Caco-2 (cell line): ENCODE data around the gene NR1D1. TPM values are rescaled to one million over a fixed set of nuclear protein-coding genes. Genes with fewer than 3 reads are reported as not detected.
"Not testable (repeated sequence)": the region's sequence is repeated elsewhere in the genome, so short reads cannot be mapped to it uniquely, and the experiment has no call there.

Experiments used
- Bru-seq: library from RNA; stranded (reverse); fragments of 400-500 nt; gene quantifications from one replicate; lab custom pipeline; 2021; lab: Mats Ljungman, UMichigan
- BruChase-seq, 2 experiments: library from RNA; stranded (reverse); fragments of 400-500 nt; gene quantifications; one replicate each; lab custom pipeline; 2021; lab: Mats Ljungman, UMichigan
- BruUV-seq: library from RNA; stranded (reverse); fragments of 400-500 nt; replicated peaks from 2 replicates; lab custom pipeline; 2021; lab: Mats Ljungman, UMichigan
- CTCF ChIA-PET: fragments of 300-600 bp; sonication (Branson Sonifier 250); formaldehyde crosslinking; loops from one replicate; lab custom pipeline; 2022; ENCODE audit warnings: antibody characterized with exemption; lab: Charles Lee
- POLR2A ChIA-PET: fragments of 300-600 bp; sonication (Branson Sonifier 250); formaldehyde crosslinking; loops from one replicate; lab custom pipeline; 2022; ENCODE audit warnings: antibody characterized with exemption; lab: Charles Lee
- DNase-seq, 2 experiments: peaks; one replicate each; pipeline versions ENCODE4 v3.0.0 to v3.0.0-alpha.2; 2020 to 2022
- H3K27me3 ChIP-seq: replicated peaks from 2 replicates; pipeline ENCODE4 v1.6.0; 2011; ENCODE audit warnings: low read length; ENCODE audit not compliant: control insufficient read depth, insufficient read depth
- H3K36me3 ChIP-seq: 2 replicates; pipeline ENCODE4 v1.5.1; 2011; ENCODE audit warnings: low read length; ENCODE audit not compliant: control insufficient read depth, insufficient read depth
- H3K4me1 ChIP-seq: fragments of 250-450 bp; sonication (Bioruptor Pico); 2 replicates; pipeline ENCODE4 v1.5.1; 2020; ENCODE audit warnings: mild to moderate bottlenecking
- H3K4me3 ChIP-seq: 2 replicates; pipeline ENCODE4 v1.5.1; 2011; ENCODE audit warnings: low read depth, mild to moderate bottlenecking, control low read depth, low read length
- H3K9me3 ChIP-seq: fragments of 250-450 bp; sonication (Bioruptor Pico); 2 replicates; pipeline ENCODE4 v1.5.1; 2020; ENCODE audit warnings: mild to moderate bottlenecking, moderate library complexity
- H3K27ac Mint-ChIP-seq: one replicate; pipeline ENCODE4 v1.8.0; 2022; ENCODE audit warnings: mixed read lengths; ENCODE audit not compliant: unreplicated experiment
- H3K27me3 Mint-ChIP-seq: one replicate; pipeline ENCODE4 v1.8.0; 2022; ENCODE audit warnings: mixed read lengths; ENCODE audit not compliant: insufficient read depth, unreplicated experiment
- H3K36me3 Mint-ChIP-seq: one replicate; pipeline ENCODE4 v1.8.0; 2022; ENCODE audit warnings: mild to moderate bottlenecking, mixed read lengths; ENCODE audit not compliant: insufficient read depth, unreplicated experiment
- H3K4me1 Mint-ChIP-seq: one replicate; pipeline ENCODE4 v1.8.0; 2022; ENCODE audit warnings: low read depth, mixed read lengths; ENCODE audit not compliant: unreplicated experiment
- H3K4me3 Mint-ChIP-seq: one replicate; pipeline ENCODE4 v1.8.0; 2022; ENCODE audit warnings: mild to moderate bottlenecking, moderate library complexity, mixed read lengths; ENCODE audit not compliant: unreplicated experiment
- H3K9me3 Mint-ChIP-seq: one replicate; pipeline ENCODE4 v1.8.0; 2022; ENCODE audit warnings: mixed read lengths; ENCODE audit not compliant: unreplicated experiment
- CTCF ChIP-seq, 2 experiments: fragments of 200-600 bp in 1 of 2; IDR thresholded peaks; 1 replicate in 1 of 2; 2 replicates in 1 of 2; pipeline versions ENCODE4 v1.5.1 to v1.8.0; 2011 to 2022; ENCODE audit warnings: antibody characterized with exemption in 1 of 2, control low read depth in 1 of 2, inconsistent platforms in 1 of 2, low read depth in 1 of 2, low read length in 1 of 2, mild to moderate bottlenecking in 1 of 2, moderate library complexity in 1 of 2; ENCODE audit not compliant: insufficient read depth in 1 of 2, severe bottlenecking in 1 of 2, unreplicated experiment in 1 of 2
- intact Hi-C: fragments of 100-400 bp; cut with micrococcal nuclease; formaldehyde crosslinking; loops from one replicate; pipeline ENCODE4 v1.10.0; 2022; ENCODE audit not compliant: unreplicated experiment
- long read RNA-seq: library from polyadenylated mRNA; stranded (forward); transcript quantifications from one replicate; pipeline ENCODE4 v2.0.0, GENCODE V29; 2022
- total RNA-seq: library from RNA; stranded (reverse); gene quantifications from 2 replicates; pipeline ENCODE4 v1.2.3, GENCODE V29; 2022

Gene NR1D1
- total RNA-seq, result 8.9 and 11.3 TPM in 2 replicates
- percentile 59 among the genes with signal in this experiment for Bru-seq, nascent RNA
- percentile 62 among the genes with signal in this experiment for BruChase-seq, experiment 1, labeled RNA remaining after a 2-hour chase
- percentile 62 among the genes with signal in this experiment for BruChase-seq, experiment 2, labeled RNA remaining after a 6-hour chase
- long read RNA-seq, transcript NR1D1-201 (8 exons, 2,772 nt), result major isoform, 7 of 19 reads
- long read RNA-seq, partial matches to known transcripts, result 7 of 19 reads
- long read RNA-seq, other reads (novel, unspliced or antisense), result 5 of 19 reads

GRCh38 chr17:40100419-40100668, at the start of gene NR1D1:
NR1D1 (minus strand) TSS chr17:40100589; CDS start chr17:40100094, 495 bp downstream.
- H3K27me3 Mint-ChIP-seq, result no peaks in the 10 kb centered on the region

GRCh38 chr17:40148527-40148926, 48.1 kb upstream of the NR1D1 start:
- H3K27me3 Mint-ChIP-seq, result no peaks in the 10 kb centered on the region
- peaks cover 69% of the 10 kb centered on the region for H3K36me3 Mint-ChIP-seq
- H3K27ac Mint-ChIP-seq, result no peak overlapping the region

More at GRCh38 chr17:40100419-40100668, at the start of gene NR1D1:
- peak within 1 kb of the TSS; percentile 92 for H3K27ac Mint-ChIP-seq
- BruUV-seq, result no TSS peak
- intact Hi-C loops, result no loop called here
- H3K4me1 Mint-ChIP-seq, result peaks cover 37% of the 10 kb centered on the region
- Histone ChIP-seq H3K36me3 (no peaks in the 10 kb centered on the region), H3K27me3 (no peaks in the 10 kb centered on the region), H3K4me3 (peak within 1 kb of the TSS; percentile 59), H3K9me3 (no peaks in the 10 kb centered on the region), H3K4me1 (peaks cover 44% of the 10 kb centered on the region)
- no peaks in the 10 kb centered on the region for H3K9me3 Mint-ChIP-seq
- ChIA-PET POLR2A (interaction anchor here (0.6 to 6.3 kb wide), 15 partner anchors 12 to 361 kb away, joined by 3 to 166 read pairs (median 5); partner anchors contain the start of genes CASC3, MED24, MSL1 and PSMD3), CTCF (interaction anchor here (0.6 to 2.3 kb wide), 17 partner anchors 11 to 343 kb away, joined by 3 to 136 read pairs (median 6); partner anchors contain the start of genes CASC3, MED24, MSL1 and THRA)
- H3K36me3 Mint-ChIP-seq, result peaks cover 42% of the 10 kb centered on the region
- peak within 1 kb of the TSS; percentile 94 for H3K4me3 Mint-ChIP-seq
- no peak for DNase-seq
- no peak for TF ChIP-seq CTCF (IDR thresholded peaks at IDR 0.05; ENCODE audit: insufficient read depth in 1 of 2, low read depth in 1 of 2, low read length in 1 of 2, severe bottlenecking in 1 of 2, unreplicated experiment in 1 of 2)

GRCh38 chr17:40145476-40145875, 45.1 kb upstream of the NR1D1 start:
- intact Hi-C loops, result no loop called here
- H3K36me3 ChIP-seq, result peaks cover 2% of the 10 kb centered on the region
- no peak for DNase-seq
- no peaks in the 10 kb centered on the region for H3K27me3 ChIP-seq
- H3K4me1 ChIP-seq, result peaks cover 8% of the 10 kb centered on the region; the same call in 1 of the 2 replicates
- H3K36me3 Mint-ChIP-seq, result peaks cover 79% of the 10 kb centered on the region
- H3K4me3 Mint-ChIP-seq, result no peak overlapping the region
- H3K4me1 Mint-ChIP-seq, result peaks cover 6% of the 10 kb centered on the region
- H3K27ac Mint-ChIP-seq, result no peak overlapping the region
- H3K9me3 Mint-ChIP-seq, result no peaks in the 10 kb centered on the region
- H3K27me3 Mint-ChIP-seq, result no peaks in the 10 kb centered on the region
- no peak for TF ChIP-seq CTCF (IDR thresholded peaks at IDR 0.05; ENCODE audit: insufficient read depth in 1 of 2, low read depth in 1 of 2, low read length in 1 of 2, severe bottlenecking in 1 of 2, unreplicated experiment in 1 of 2)
- BruUV-seq, result no TSS peak
- ChIA-PET CTCF (no interaction called here), POLR2A (no interaction called here)
- no peaks in the 10 kb centered on the region for H3K9me3 ChIP-seq
- H3K4me3 ChIP-seq, result no peak overlapping the region

More at GRCh38 chr17:40148527-40148926, 48.1 kb upstream of the NR1D1 start:
- no TSS peak for BruUV-seq
- no peak overlapping the region for H3K4me3 ChIP-seq
- no peaks in the 10 kb centered on the region for H3K4me1 Mint-ChIP-seq
- DNase-seq, result no peak
- H3K27me3 ChIP-seq, result no peaks in the 10 kb centered on the region
- H3K4me3 Mint-ChIP-seq, result no peak overlapping the region
- no peak for TF ChIP-seq CTCF (IDR thresholded peaks at IDR 0.05; ENCODE audit: insufficient read depth in 1 of 2, low read depth in 1 of 2, low read length in 1 of 2, severe bottlenecking in 1 of 2, unreplicated experiment in 1 of 2)
- intact Hi-C loops, result no loop called here
- ChIA-PET POLR2A (interaction anchor here (0.7 kb wide), 1 partner anchor 30 kb away, joined by 4 read pairs; no protein-coding TSS in a partner anchor), CTCF (interaction anchor here (0.6 to 0.7 kb wide), 2 partner anchors 58 to 327 kb away, joined by 3 to 4 read pairs; no protein-coding TSS in a partner anchor)
- no peaks in the 10 kb centered on the region for H3K9me3 ChIP-seq
- H3K9me3 Mint-ChIP-seq, result no peaks in the 10 kb centered on the region
- H3K36me3 ChIP-seq, result peaks cover 7% of the 10 kb centered on the region
- H3K4me1 ChIP-seq, result no peaks in the 10 kb centered on the region

- H3K4me3 ChIP-seq, BruUV-seq, CTCF ChIA-PET, H3K4me1 Mint-ChIP-seq, H3K9me3 ChIP-seq, H3K27ac Mint-ChIP-seq, intact Hi-C loops, H3K36me3 ChIP-seq, H3K27me3 ChIP-seq, DNase-seq, H3K4me3 Mint-ChIP-seq, H3K27me3 Mint-ChIP-seq, POLR2A ChIA-PET, H3K4me1 ChIP-seq, H3K9me3 Mint-ChIP-seq: not testable (repeated sequence)
- peaks cover 70% of the 10 kb centered on the region for H3K36me3 Mint-ChIP-seq
Measured at GRCh38 chr17:40143166-40143565, 42.8 kb upstream of the NR1D1 start.
